ENCODE results near the gene P2RX5. TPM values are rescaled to one million over a fixed set of nuclear protein-coding genes. Genes with fewer than 3 reads are reported as not detected.
A peak's percentile ranks its signal among the peaks of the same experiment; 100 is the strongest.

Gene P2RX5
- total RNA-seq, 1 experiment from 2014 or later: 14.9 TPM

DNA sequence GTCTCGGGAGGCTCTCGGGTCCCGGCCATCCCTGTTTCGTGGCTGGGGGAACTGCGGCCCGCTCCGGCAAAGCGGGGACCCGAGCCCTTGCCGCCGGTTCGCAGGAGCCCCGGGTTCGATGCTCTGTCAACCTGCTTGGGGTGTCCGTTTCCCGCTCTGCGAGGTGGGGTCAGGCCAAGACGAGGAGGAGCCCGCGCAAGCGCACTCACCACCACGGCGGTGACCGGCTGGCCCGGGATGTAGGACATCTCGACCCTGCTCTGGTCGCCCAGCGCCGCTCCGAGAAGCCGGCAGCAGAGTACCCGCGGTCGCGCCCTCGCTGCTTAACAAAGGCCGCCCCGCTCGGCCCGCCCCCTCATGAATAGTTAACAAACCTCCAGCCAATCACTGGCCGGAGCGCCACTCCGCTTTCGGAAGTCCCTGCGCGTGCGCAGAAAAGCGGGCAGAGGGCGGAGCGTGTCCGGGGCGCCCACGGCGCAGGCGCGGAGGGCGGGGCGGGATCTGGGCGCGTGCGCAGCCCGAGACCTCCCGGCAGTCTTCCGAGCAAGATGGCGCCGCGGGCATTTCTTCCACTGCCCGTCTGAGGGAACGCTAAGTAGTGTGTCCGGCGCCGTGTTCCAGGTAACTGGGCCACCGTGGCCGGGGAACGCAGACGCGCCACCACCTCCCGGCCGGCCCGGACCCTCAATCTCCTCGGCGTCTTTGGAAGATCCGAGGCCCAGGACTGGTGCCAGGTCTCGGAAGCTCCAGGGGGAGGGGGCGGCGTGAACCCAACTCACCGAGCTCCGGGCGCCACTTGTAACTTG is 27.5 kb downstream of the P2RX5 start, which contains the start of the genes EMC6 and TAX1BP3:
EMC6 (plus strand) TSS at position 534 of the 806 bp plus-strand sequence. CDS start 335 bp downstream, outside the sequence.
TAX1BP3 (minus strand) TSS at position 300 of the 806 bp plus-strand sequence; CDS start at position 248, 52 bp downstream.
- no TSS peak for BruUV-seq (replicated peaks)
- Histone ChIP-seq H3K27me3 (ENCODE audit: control insufficient read depth, insufficient read depth, low read length) (no peaks in the 10 kb centered on the region), H3K4me3 (ENCODE audit: low read depth in 2 of 2, low read length in 2 of 2) (peak within 1 kb of the TSS; percentile 90 to 92), H3K4me1 (ENCODE audit: control insufficient read depth, insufficient read depth, low read length) (0 out of 2 replicates have a peak, but pooled peaks cover 7% of the 10 kb centered on the region), H3K36me3 (ENCODE audit: control insufficient read depth, insufficient read depth, low read length) (peaks cover 10% of the 10 kb centered on the region; the same call in 1 of the 2 replicates), H3K27ac (ENCODE audit: low read length) (peak within 1 kb of the TSS; percentile 93), H3K9me3 (ENCODE audit: control insufficient read depth, insufficient read depth, low read depth, low read length) (no peaks in the 10 kb centered on the region)
- ChIA-PET POLR2A (interaction anchor here (0.6 to 0.7 kb wide), 2 partner anchors 32 to 60 kb away, joined by 3 to 13 read pairs; partner anchors contain the start of gene SHPK), CTCF (no interaction called here)
- DNase-seq (ENCODE audit: low read depth, low spot score) (peak; percentile 92), ATAC-seq (peak; percentile 97)
- in situ Hi-C loops (cut with HindIII; ENCODE audit: low pct_unique_long_range_greater_than_20kb, low sequenced_read_pairs): no loop called here
- intact Hi-C loops (cut with micrococcal nuclease; ENCODE audit: unreplicated experiment): no loop called here
- TF ChIP-seq SIN3A (IDR thresholded peaks at IDR 0.05; ENCODE audit: borderline replicate concordance, insufficient read depth, low read depth, low read length): 0 out of 2 replicates have a peak, but pooled peaks have one; percentile 62
- TF ChIP-seq TCF7L2 (IDR thresholded peaks at IDR 0.05; ENCODE audit: low read depth, low read length): peak; percentile 32; the same call in 1 of the 2 replicates
- TF ChIP-seq POLR2AphosphoS5 (IDR thresholded peaks at IDR 0.05; ENCODE audit: low read depth, low read length): peak; percentile 90
- TF ChIP-seq, protein P1, sequence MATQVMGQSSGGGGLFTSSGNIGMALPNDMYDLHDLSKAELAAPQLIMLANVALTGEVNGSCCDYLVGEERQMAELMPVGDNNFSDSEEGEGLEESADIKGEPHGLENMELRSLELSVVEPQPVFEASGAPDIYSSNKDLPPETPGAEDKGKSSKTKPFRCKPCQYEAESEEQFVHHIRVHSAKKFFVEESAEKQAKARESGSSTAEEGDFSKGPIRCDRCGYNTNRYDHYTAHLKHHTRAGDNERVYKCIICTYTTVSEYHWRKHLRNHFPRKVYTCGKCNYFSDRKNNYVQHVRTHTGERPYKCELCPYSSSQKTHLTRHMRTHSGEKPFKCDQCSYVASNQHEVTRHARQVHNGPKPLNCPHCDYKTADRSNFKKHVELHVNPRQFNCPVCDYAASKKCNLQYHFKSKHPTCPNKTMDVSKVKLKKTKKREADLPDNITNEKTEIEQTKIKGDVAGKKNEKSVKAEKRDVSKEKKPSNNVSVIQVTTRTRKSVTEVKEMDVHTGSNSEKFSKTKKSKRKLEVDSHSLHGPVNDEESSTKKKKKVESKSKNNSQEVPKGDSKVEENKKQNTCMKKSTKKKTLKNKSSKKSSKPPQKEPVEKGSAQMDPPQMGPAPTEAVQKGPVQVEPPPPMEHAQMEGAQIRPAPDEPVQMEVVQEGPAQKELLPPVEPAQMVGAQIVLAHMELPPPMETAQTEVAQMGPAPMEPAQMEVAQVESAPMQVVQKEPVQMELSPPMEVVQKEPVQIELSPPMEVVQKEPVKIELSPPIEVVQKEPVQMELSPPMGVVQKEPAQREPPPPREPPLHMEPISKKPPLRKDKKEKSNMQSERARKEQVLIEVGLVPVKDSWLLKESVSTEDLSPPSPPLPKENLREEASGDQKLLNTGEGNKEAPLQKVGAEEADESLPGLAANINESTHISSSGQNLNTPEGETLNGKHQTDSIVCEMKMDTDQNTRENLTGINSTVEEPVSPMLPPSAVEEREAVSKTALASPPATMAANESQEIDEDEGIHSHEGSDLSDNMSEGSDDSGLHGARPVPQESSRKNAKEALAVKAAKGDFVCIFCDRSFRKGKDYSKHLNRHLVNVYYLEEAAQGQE (IDR thresholded peaks at IDR 0.05; ENCODE audit: insufficient read depth in 1 of 2, low read depth in 2 of 2, low read length in 1 of 2): no peak
- TF ChIP-seq, protein P2, sequence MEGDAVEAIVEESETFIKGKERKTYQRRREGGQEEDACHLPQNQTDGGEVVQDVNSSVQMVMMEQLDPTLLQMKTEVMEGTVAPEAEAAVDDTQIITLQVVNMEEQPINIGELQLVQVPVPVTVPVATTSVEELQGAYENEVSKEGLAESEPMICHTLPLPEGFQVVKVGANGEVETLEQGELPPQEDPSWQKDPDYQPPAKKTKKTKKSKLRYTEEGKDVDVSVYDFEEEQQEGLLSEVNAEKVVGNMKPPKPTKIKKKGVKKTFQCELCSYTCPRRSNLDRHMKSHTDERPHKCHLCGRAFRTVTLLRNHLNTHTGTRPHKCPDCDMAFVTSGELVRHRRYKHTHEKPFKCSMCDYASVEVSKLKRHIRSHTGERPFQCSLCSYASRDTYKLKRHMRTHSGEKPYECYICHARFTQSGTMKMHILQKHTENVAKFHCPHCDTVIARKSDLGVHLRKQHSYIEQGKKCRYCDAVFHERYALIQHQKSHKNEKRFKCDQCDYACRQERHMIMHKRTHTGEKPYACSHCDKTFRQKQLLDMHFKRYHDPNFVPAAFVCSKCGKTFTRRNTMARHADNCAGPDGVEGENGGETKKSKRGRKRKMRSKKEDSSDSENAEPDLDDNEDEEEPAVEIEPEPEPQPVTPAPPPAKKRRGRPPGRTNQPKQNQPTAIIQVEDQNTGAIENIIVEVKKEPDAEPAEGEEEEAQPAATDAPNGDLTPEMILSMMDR (IDR thresholded peaks at IDR 0.05): no peak

DNA sequence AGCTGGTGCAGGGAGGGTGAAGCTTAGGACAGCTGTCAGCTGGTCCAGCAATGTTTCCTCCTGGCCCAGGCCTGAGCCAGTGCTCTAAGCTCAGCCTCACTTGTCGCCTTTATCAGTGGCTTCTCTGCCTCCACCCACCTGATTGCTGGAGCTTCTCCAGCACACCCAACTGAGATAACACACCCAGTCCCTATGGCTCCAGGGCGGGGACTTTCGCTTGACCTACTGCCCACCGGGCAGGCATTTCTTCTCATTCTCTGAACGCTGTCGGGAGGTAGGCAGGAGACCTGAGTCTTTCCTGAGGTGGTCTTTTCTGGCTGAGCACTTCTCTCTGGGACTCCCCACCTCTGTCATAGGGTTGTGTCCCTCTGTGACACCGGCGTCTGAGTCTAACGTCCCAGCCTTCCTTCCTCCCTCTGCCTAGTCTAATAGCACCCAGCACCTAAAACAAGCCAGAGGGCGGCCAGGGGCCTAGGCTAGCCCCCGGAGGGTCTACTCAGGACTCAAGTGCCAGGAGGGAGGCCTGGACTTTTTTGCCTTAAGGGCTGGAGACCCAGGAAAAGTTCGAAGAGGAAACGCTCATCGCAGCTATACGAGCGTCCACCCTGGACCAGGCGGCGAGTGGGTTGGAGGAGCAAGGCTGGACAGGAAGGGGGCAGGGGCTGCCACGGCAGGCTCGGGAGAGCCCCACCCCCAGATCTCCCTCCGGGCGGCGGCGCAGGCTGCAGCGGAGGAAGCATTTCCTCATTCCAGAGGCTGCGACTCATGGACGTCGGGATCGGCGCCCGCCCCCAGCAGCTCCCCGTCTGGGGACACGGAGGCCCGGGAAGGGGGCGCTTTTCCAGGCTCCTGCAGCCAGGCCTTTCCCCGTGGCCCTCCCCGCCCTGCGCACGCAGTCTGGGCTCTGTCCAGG is 28.3 kb downstream of the P2RX5 start:
- in situ Hi-C loops (cut with HindIII; ENCODE audit: low pct_unique_long_range_greater_than_20kb, low sequenced_read_pairs) (no loop called here), intact Hi-C loops (cut with micrococcal nuclease; ENCODE audit: unreplicated experiment) (no loop called here)
- H3K27me3 ChIP-seq (ENCODE audit: control insufficient read depth, insufficient read depth, low read length): no peaks in the 10 kb centered on the region
- H3K4me1 ChIP-seq (ENCODE audit: control insufficient read depth, insufficient read depth, low read length): 0 out of 2 replicates have a peak, but pooled peaks cover 7% of the 10 kb centered on the region
- peak; percentile 67 for ATAC-seq
- peaks cover 10% of the 10 kb centered on the region; the same call in 1 of the 2 replicates for H3K36me3 ChIP-seq (ENCODE audit: control insufficient read depth, insufficient read depth, low read length)
- BruUV-seq (replicated peaks): TSS peak; percentile 62
- H3K4me3 ChIP-seq (ENCODE audit: low read depth in 2 of 2, low read length in 2 of 2): peak overlapping the region; percentile 90 to 92
- no peak for DNase-seq (ENCODE audit: low read depth, low spot score)
- TF ChIP-seq TCF7L2 (IDR thresholded peaks at IDR 0.05; ENCODE audit: low read depth, low read length) (no peak), POLR2AphosphoS5 (IDR thresholded peaks at IDR 0.05; ENCODE audit: low read depth, low read length) (no peak), SIN3A (IDR thresholded peaks at IDR 0.05; ENCODE audit: borderline replicate concordance, insufficient read depth, low read depth, low read length) (no peak)
- TF ChIP-seq, protein P1 (IDR thresholded peaks at IDR 0.05; ENCODE audit: insufficient read depth in 1 of 2, low read depth in 2 of 2, low read length in 1 of 2): no peak
- TF ChIP-seq, protein P2 (IDR thresholded peaks at IDR 0.05): no peak
- ChIA-PET POLR2A (no interaction called here), CTCF (interaction anchor here (0.6 kb wide), 1 partner anchor 160 kb away, joined by 4 read pairs; no protein-coding TSS in a partner anchor)
- H3K27ac ChIP-seq (ENCODE audit: low read length): peak overlapping the region; percentile 93
- H3K9me3 ChIP-seq (ENCODE audit: control insufficient read depth, insufficient read depth, low read depth, low read length): no peaks in the 10 kb centered on the region

All from Panc1 (cell line).